Hematopoietic multipotent progenitor cell treated with erythropoietin and hydrocortisone succinate and interleukin-3 and kit ligand, for 15 days (in vitro differentiated cells): ENCODE results near the gene EEF1AKMT2.
"Not testable (repeated sequence)": the region's sequence is repeated elsewhere in the genome, so short reads cannot be mapped to it uniquely, and the experiment has no call there.

Experiments
- DNase-seq: peaks from one replicate; pipeline ENCODE4 v3.0.0-alpha.2; 2015; ENCODE audit warnings: low spot score

The EEF1AKMT2 gene

DNA sequence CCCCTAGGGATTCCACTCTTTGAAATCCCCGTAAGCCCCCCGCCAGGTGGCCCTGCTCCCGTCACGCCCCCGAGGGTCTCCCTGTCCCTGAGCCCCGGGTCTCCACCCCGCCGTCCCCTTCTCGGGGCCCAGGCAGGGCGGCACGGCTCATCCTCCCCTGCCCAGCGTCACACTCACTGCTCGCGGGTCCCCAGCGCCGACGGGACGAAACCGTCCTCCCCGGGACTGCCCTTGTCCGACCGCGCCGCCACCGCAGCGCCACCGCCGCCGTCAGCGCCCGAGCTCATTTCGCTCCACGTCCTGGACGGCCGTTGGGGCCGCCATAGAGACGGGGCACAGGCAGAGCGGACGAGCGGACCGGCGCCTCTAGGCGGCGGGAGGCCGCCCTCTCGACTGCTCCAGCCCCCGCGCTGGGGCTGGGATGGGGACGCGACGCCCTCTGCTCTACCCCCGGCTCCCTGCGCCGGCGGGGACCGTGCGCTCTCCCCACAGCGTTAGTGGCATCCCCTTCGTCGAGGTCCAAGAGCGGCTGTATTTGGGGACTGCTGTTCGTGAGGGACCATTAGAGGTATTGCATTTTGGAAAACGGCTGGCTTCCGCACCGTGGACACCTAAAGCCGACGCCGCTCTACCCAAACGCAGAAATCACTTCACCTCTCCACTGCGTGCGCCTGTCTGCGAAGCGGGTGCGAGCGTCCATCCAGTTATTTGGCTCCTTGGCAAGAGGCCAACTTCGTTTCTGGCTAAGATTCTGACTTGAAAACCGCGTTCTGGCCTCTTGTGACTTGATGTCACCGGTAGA, at the start of gene EEF1AKMT2:
Gene EEF1AKMT2 (minus strand): TSS at position 341 of the 802 bp plus-strand sequence. CDS start 54 bp downstream, at position 287.
- peak; percentile 81 for DNase-seq

DNA sequence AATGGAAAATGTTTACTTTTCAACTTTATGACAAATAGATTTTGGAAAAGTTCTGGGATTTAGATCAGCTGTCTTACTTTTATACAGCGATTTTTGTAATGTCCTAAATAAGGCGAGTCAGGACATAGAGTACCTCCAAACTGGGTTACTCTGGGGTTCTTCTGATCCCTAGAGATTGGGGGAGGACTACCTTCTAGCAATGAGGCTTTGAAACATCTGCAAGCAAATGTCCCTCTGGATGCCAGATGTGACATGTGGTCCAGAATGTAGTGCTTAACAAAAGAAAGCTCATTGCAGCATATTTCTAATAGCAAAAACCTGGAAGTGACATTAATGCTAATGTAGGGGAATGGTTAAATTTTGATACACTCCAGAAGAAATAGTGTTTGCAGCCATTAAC, 46.0 kb upstream of the EEF1AKMT2 start:
- DNase-seq, result no peak

DNA sequence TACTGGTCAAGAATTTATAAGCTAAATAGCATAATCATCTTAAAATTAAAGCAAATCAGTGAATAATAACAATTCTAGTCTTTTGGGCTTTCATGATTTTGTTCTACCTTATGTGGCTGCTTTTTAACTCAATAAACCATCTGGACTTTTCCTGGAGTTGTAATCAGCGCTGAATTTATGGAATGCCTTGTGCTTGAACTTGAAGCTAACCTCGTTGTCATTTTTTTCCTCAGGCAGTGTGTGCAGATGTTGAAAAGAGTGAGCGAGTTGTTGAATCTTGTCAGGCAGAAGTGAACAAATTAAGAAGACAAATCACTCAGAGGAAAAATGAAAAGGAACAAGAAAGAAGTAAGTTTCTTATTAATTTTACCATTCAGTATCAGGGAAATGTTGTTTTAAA, 39.4 kb upstream of the EEF1AKMT2 start:
- no peak for DNase-seq

DNA sequence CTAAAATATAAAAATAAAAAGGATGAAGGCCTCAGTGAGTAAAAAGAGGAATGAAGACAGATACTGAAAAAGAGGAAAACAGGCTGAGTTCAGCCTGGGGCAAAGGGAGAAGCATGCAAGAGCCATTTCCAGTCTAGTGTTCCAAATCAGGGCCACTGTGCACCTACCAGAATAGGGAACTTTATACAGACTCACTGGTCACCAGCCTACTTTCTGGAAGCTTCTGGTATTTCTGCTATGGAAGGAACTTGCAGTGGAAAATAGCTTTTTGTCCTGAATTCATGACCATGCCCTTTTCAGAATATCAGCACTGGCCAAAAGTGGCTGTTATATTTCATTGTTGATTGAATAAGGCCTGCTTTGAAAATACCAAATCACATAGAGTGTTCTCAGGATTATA, 38.8 kb upstream of the EEF1AKMT2 start:
- DNase-seq, result no peak

DNA sequence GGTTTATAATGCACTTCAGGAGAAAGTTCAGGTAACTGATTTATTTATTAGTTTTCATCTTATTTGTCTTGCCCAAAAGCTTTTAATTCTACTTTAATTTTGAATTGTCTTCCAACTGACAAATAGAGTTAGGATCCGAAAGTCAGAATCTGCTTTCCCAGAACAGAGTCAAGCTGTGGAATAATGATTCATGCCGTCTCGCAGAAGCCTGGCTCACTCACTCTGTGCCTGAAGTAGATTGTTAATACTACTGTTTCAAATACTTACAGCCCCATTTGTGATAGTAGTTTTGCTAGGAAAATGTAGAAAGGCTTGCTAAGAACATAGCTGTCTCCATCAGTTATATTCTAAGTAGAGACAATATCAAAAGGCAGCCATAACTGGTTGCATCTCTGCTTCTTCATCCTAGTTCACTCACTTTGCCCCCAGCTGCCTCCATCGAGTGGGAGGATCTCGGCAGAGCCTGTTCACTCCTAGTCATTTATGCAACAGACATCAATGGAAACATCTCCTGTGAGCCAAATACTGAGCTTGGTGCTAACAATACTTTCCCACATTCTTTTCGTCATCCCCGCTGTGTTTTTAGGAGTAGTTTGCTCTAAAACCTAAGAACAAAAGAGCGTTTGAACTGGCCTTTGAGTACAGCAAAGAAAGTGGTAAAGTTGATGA, 37.9 kb upstream of the EEF1AKMT2 start:
- DNase-seq, result no peak

DNA sequence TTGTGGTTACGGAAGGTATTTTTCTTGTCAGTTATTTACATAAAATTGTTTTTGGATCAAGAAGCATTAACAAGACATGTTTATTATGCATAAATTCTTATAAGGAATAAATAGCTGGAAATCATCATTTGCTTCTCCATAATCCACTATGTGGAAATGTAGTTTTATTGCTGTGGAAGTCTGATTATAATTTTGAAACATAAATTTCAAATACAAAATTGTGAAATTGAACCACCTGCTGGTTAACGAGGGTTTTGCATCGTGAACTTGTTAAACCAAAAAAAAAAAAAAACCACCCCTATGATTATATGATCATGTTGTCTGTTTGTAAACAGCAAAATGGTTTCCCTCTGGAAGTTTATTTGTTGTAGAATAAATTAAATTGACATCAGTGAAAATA, 35.8 kb upstream of the EEF1AKMT2 start:
- peak; percentile 42 for DNase-seq

GRCh38 chr10:124826262-124826661, 34.6 kb upstream of the EEF1AKMT2 start:
- no peak for DNase-seq

- no peak for DNase-seq
Measured at GRCh38 chr10:124825702-124826101, 34.0 kb upstream of the EEF1AKMT2 start.

DNA sequence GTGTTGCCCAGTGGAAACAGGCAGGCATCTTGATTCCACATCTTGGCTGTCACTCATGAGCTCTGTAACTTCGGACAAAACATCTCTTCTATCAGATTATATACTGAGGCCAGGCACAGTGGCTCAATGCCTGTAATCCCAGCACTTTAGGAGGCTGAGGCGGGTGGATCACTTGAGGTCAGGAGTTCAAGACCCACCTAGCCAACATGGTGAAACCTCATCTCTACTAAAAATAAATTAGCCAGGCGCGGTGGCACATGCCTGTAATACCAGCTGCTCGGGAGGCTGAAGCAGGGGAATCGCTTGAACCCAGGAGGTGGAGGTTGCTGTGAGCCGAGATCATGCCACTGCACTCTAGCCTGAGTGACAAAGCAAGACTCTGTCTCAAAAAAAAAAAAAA, 33.2 kb upstream of the EEF1AKMT2 start:
- not testable (repeated sequence) for DNase-seq

DNA sequence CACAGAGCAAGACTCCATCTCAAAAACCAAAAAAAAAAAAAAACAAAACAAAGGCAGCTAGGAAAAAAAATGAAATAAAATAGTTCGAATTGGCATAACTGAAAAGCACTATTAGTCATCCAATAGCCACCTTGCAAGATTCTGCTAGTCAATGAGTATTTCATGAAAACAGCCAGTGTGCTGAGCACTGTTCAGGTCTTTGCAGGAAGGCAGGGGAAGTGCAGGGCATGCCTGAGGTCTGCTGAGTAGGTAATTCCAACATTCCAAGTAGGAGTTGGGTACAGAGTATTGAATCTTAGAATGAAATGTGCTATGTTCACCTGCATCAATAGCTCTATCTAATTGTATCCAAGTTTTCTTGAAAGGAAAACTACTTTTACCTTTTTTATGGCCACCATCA, 32.8 kb upstream of the EEF1AKMT2 start:
- DNase-seq, result no peak

- DNase-seq, result no peak
Measured at GRCh38 chr10:124821520-124821919, 29.8 kb upstream of the EEF1AKMT2 start.

GRCh38 chr10:124820121-124820520, 28.4 kb upstream of the EEF1AKMT2 start:
- no peak for DNase-seq

GRCh38 chr10:124802313-124802675, 10.6 kb upstream of the EEF1AKMT2 start:
- no peak for DNase-seq

DNA sequence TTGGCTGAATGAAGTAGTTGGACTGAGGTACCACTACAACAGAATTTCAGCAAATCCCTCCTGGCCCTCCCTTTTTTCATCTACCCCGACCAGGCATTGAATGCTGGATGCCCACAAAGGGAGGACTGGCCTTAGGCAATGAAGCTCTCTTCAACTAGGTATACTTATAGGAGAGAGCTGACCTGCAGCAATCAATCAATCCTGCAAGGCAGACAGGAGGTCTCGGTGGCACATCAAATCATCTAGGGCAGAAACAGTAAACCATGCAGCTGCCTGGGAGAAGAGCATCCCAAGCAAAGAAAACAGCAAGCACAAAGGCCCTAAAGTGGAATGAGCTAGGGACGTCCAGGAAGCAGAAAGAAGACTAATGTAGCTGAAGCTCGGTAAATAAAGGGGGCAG, 7.5 kb upstream of the EEF1AKMT2 start:
- DNase-seq, result no peak

DNA sequence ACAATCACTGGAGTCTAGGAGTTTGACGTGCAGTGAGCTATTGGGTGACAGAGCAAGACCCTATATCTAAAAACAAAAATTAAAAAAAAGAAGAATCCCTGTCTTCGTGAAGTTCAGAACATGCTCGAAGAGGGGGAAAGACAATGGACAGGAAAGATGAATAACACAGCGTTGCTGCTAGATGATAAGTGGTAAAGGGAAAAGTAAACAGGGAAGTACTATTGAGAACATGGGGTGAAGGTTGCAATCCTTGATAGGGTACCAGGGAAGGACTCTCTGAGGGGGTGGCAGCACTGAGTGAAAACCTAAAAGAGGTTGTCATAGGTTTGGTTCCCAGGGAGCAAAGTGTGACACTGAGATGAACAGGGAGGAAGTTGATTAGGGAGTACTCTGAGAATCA, 7.1 kb upstream of the EEF1AKMT2 start:
- DNase-seq, result no peak

- DNase-seq, result no peak
Measured at GRCh38 chr10:124798364-124798763, 6.7 kb upstream of the EEF1AKMT2 start.

- no peak for DNase-seq
Measured at GRCh38 chr10:124792998-124793352, 1.3 kb upstream of the EEF1AKMT2 start.

DNA sequence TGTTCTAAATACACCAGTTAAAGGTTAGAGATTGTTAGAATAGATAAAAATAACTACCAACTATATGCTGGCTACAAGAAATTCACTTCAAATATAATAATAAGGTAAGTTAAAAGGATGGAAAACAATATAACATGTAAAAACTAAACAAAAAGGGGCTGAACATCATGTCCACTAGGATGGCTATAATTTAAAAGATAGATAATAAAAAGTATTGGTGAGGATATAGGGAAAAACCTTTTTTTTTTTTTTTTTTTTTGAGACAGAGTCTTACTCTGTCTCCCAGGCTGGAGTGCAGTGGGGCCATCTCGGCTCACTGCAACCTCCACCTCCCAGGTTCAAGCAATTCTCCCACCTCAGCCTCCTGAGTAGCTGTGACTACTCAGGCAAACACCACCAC, 8.8 kb downstream of the EEF1AKMT2 start:
- DNase-seq, result not testable (repeated sequence)

- no peak for DNase-seq
Measured at GRCh38 chr10:124768791-124769190, 22.9 kb downstream of the EEF1AKMT2 start.

DNA sequence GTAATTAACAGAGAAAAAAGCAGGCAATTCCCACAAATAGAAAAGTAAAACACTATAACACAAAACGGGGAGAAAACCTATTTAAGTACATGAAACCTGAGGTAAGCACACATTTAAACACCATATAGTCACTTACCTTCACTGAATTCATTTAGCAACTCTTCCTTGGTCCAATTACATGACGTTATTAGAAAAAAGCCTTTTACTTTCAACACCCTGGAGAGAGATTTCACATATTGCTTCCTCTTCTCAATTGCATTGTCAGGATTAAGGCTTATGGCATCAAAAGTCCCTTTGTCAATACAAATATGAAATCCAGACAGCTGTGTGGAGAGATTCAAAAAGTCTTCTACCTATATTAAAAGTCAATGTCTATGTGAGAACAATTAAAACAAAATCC, 26.4 kb downstream of the EEF1AKMT2 start:
- no peak for DNase-seq

DNA sequence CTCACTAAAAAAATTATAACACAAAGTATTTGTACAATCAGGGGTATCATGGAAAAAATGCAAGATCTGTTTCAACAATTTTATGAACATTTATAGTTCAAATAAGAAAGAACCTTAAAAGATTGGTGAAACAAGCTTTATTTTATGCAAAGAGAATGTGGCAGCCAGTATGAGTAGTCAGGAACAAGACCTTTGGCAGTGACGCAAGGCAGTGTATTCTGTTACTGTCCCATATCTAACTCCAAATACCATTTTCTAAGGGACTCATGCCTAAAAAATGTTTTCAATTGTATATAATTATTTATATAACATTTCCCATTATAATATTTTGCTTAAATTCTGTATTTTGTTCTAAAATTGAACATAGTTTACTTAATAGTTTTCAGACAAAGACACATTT, 28.4 kb downstream of the EEF1AKMT2 start:
- DNase-seq, result no peak

DNA sequence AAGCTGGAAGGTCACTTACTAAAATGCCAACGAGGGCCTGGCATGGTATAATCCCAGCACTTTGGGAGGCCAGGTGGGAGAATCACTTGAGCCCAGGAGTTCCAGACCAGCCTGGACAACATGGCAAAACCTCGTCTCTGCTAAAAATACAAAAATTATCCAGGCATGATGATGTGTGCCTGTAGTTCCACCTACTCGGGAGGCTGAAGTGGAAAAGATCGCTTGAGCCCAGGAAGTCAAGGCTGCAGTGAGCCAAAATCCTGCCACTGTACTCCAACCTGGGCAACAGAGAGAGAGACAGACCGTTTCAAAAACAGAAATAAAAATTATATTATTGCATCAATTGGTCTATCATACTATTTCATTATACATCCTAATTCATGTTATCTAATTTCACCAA, 29.4 kb downstream of the EEF1AKMT2 start:
- DNase-seq, result no peak

DNA sequence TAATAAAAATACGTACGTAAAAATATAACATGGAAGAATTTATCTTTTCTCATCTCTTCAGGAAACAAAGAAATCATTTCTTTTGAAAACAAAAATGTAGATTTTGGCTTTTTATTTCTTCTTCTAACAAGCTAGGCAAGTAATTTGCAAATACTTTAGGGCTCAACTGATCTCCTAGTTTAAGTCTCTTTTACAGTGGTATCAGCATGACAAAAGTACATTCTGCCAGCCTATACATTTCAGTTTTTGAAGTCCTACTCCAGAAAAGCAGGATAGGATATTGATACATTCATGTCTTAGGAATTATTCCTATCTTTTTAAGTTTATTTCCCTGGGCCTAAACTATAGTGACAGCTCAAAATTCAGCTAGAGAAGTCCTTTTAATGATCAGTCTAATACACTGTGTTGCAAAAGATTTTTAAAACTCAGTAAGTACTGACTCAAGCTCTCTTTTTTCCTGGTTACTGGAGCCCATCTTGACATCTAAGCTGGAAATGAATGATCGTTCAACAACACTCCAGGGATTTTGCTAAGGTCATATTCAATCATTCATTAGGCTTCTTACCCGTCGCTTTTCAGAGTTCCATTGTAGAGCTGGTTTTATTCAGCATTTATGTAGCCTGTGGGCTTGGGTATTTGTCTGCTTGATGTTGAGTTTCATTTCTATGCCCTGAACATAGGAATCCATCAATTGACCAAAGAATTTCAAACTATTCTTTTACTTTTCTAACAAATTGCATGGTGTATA, 35.4 kb downstream of the EEF1AKMT2 start:
- DNase-seq, result no peak
